Measurements from ENCODE around the gene PRND. TPM values are rescaled to one million over a fixed set of nuclear protein-coding genes. Genes with fewer than 3 reads are reported as not detected.

Gene PRND
- total and polyA plus RNA-seq, 2 experiments from 2014 or later, result 0.10 TPM; not detected in 1

GRCh38 chr20:4750381-4750780 is 28.7 kb downstream of the PRND start:
- H3K4me1 Mint-ChIP-seq, result peaks cover 12% of the 10 kb centered on the region
- no peak overlapping the region for H3K27ac Mint-ChIP-seq
- H3K27me3 Mint-ChIP-seq (ENCODE audit: insufficient read depth, low read depth, poor library complexity), result peaks cover 17% of the 10 kb centered on the region
- Histone ChIP-seq H3K27me3 (ENCODE audit: insufficient read depth) (no peaks in the 10 kb centered on the region), H3K36me3 (ENCODE audit: insufficient read depth) (no peaks in the 10 kb centered on the region; the same call in 1 of the 2 replicates), H3K4me2 (no peak overlapping the region), H3K9me2 (ENCODE audit: insufficient read depth) (0 out of 2 replicates have a peak, but pooled peaks cover 8% of the 10 kb centered on the region), H3K79me2 (replicated peaks; ENCODE audit: insufficient read depth) (no peaks in the 10 kb centered on the region), H3F3A (replicated peaks; ENCODE audit: low read depth) (no peaks in the 10 kb centered on the region), H3K27ac (ENCODE audit: low read depth) (no peak overlapping the region), H2AFZ (no peak overlapping the region), H3K4me1 (ENCODE audit: insufficient read depth) (no peaks in the 10 kb centered on the region), H3K4me3 (no peak overlapping the region), H4K20me1 (replicated peaks; ENCODE audit: insufficient read depth) (no peaks in the 10 kb centered on the region)
- DNase-seq (ENCODE audit: low spot score), result no peak
- peaks cover 31% of the 10 kb centered on the region for H3K9me3 Mint-ChIP-seq
- H3K36me3 Mint-ChIP-seq (ENCODE audit: low read depth), result peaks cover 16% of the 10 kb centered on the region
- H3K4me3 Mint-ChIP-seq, result no peak overlapping the region
- no peak for ATAC-seq
- TF ChIP-seq STAT1 (IDR thresholded peaks at IDR 0.05; ENCODE audit: unreplicated experiment) (no peak), ZNF114 (CRISPR knock-in tag; IDR thresholded peaks at IDR 0.05) (no peak), ZNF462 (CRISPR knock-in tag; IDR thresholded peaks at IDR 0.05) (no peak), REST (IDR thresholded peaks at IDR 0.05; ENCODE audit: unreplicated experiment) (no peak), EZH2phosphoT487 (IDR thresholded peaks at IDR 0.05; ENCODE audit: unreplicated experiment) (no peak), ZNF331 (CRISPR knock-in tag; IDR thresholded peaks at IDR 0.05; ENCODE audit: low read depth) (no peak), NANOG (IDR thresholded peaks at IDR 0.05; ENCODE audit: borderline replicate concordance) (no peak)
